PFSK-1 (cell line): Measurements from ENCODE around the gene NR1D2.

ENCODE experiments used
- POLR2AphosphoS5 ChIP-seq: IDR thresholded peaks from 2 replicates; pipeline ENCODE4 v1.6.1; 2012; ENCODE audit warnings: low read depth, mild to moderate bottlenecking, control low read depth, low read length, moderate library complexity
- TAF1 ChIP-seq: IDR thresholded peaks from 2 replicates; pipeline ENCODE4 v1.6.1; 2012; ENCODE audit warnings: low read length, control low read depth, borderline replicate concordance; ENCODE audit not compliant: insufficient read depth

DNA sequence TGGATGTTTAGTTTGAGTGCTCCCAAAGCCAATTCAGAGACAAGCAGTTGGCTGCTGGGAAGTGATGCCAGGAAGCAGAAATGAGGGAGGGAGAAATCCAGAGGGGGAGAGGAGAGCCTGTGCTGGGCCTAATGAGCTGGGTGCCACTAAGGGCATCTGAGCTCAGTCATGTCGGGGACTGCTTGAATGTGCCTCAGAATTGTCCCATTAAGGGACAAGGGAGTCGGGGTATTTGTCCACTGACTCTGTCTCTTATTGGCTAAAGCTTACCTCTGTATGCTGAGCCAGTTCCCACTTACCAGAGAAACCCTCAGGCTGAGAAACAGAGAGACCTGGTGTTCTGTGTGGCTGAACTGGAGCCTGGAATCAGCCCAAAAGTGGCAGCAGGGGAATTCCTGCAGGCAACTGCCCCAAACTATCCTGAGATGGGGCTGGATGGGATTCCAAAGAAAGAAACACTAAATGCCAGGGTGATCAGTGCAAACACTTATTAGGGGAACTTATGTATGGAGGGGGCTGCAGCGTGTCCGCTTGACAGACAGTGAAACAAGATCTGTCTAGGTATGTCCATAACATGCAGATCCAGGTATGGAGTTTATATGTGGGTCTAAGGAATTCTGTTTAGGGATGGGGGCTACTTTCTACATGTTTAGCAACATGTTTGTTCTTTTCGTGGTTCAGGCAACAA is 48.6 kb downstream of the NR1D2 start:
- no peak for TF ChIP-seq TAF1
- TF ChIP-seq POLR2AphosphoS5, result no peak
